ENCODE results near the gene JMJD6.

The JMJD6 gene

DNA sequence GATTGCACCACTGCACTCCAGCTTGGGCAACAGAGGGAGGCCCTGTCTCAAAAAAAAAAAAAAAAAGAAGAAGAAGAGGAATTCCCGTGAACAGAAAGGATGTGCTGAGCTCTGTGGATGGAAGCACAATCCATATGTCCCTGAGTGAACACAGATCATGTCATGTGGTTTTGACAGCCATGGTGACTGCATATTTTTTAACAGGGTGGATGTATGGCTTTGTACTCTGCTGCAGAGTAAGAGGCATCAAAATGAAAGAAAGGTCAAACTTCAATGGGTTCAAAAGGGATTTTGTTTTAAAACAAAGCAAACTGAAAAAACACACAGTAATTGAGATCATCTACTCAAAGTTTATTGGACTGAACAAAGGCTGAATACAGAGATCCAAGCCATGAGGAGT lies 47.2 kb downstream of the JMJD6 start:
- DNase-seq (ENCODE audit: low spot score), result no peak

DNA sequence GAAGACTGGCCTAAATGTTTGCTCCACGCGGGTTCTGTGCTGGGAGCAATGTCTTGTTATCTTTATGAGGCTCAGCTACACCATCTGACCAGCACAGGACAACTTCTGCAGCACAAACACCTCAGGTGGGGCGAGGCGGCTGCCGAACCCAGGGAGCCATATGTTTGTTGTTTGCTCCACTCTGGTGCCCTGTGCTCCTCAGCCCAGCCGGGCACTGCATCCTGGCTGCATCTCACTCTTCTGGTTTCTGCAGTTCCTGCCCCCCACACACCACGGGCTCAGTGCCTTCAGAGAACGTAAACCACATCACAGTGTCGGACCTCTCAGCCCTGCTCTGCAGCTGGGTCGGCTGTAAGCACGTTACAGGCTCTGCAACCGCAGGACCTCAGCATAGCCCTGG lies 48.1 kb downstream of the JMJD6 start:
- DNase-seq (ENCODE audit: low spot score), result no peak

DNA sequence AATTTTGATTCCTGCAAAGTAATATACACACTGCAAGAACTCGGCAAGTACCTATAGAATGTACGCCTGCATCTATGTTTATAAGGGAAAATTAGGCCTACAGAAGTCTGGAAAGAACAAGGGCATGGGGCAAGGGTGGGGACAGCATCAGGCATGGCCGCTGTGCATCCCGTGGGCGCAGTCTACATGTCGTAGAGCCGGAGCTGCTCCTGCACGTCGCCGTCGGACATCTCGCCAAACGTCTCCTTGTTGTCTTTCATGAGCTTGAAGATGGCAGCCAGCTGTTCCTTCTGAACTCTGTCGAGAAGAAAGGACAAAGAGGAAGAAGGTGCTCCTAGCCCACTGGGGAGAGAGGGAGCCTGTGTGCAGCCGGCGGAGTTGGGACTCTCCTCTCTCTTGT lies 49.0 kb downstream of the JMJD6 start:
- no peak for DNase-seq (ENCODE audit: low spot score)

DNA sequence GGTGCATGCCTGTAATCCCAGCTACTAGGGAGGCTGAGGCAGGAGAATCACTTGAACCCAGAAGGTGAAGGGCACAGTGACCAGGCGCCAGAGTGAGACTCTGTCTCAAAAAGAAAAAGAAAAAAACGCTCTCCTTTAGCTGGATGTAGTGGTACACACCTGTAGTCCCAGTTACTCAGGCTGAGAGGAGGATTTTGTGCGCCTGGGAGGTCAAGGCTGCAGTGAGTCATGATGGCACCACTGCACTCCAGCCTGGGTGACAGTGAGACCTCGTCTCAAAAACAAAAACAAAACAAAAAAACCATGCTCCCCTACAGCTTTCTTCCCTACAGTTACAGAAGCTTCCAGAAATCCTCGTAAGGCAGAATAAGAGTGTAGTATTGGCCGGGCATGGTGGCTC lies 49.8 kb downstream of the JMJD6 start:
- DNase-seq (ENCODE audit: low spot score), result no peak

DNA sequence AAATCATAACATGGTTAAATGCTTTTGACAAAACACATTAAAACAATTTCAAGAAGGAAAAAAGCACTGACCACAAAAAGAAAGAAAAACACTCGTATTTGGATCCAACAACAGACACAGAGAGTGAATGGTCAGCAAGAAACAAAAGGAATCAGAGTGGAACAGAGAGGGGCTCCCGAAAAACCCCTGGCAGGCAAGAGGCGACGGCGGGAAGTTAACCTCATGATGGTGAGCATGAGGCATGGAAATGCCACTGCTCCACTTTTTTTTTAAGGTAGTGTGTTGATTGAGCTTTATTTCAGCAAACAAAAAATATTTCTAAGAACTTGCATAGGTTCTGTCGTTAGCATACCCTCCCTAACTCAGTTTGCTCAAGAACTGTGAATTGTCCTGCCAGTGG lies 50.8 kb downstream of the JMJD6 start:
- no peak for DNase-seq (ENCODE audit: low spot score)

DNA sequence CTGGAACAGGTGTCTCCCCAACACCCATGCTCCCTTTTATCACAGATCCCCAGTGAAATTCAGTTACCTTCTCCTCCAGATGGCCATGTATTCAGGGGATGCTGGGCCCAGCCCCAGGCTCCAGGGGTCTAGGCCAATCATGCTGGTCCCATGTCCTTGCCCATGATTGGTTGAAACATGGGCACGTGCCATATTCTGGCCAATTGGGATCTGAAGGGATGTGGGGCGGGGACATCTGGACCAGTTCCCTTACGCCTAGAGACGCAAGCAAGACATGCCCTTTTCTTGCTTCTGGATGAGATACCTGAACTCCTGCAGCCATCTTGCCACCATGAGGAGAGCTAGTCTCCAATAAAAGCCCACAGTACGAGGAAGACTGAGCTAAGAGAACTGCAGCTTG lies 51.8 kb downstream of the JMJD6 start:
- no peak for DNase-seq (ENCODE audit: low spot score)

DNA sequence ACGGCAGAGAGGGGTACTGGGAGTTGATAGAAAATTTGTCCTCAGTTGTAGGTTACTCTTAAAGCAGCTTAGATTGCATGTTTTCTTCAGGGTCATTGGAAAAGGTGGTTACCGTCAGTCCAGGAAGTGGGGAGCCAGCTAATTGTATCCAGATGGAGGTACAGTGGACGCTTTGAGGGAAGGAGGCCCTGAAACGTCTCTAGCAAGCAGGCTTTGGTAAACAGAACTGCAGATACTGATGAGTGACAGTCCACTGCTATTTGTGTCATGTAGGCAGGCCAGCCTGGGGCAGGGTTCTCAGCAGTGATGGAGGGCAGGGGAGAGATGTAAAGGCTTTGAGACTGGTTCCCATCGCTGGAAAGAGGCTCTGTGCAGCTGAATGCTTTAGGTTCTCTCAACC lies 52.7 kb downstream of the JMJD6 start:
- DNase-seq (ENCODE audit: low spot score), result peak; percentile 37

DNA sequence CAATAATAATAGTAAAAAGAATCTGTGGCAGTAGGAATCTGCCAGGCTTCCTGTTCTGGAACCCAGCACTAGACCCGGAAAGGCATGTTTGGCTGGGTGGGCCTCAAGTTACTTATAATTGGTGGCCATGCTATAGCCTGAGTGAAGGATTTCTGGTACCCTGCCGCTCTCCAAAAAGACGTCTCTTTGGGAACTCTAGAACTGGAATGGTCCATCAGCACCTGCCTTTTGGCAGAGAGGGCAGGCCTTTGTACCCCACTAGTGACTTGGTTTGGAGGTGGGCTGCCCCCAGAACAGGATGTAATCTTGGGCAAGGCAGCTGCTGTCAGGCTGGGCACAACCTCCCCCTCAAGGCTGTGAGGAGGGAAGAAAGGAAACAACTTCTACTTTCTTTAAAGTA lies 53.5 kb downstream of the JMJD6 start:
- no peak for DNase-seq (ENCODE audit: low spot score)

DNA sequence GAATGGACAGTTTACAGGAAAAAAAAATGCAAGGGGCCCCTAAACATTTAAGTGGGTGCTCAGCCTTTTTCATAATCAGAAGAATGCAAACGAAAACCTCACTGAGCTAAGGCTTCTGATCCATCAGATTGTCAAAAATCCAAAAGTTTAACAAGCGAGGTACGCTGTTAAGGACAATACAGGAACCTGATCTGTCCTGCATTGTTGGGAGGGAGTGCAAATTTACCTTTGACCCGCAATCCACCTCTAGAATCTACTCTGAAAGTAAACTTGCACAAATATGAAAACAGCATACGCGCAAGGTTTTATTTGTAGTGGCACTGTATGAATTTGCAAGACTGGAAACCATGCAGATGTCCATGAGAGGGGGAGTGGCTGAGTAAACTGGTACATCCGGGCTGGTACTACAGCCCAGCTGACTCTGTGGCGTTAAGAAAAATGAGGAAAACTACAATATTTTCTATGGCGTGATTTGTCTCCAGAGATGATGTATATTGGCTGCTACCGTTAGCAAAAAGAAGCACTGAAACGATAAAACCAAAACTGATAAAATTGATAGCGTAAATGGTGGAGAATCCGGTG lies 54.0 kb downstream of the JMJD6 start:
- no peak for DNase-seq (ENCODE audit: low spot score)

DNA sequence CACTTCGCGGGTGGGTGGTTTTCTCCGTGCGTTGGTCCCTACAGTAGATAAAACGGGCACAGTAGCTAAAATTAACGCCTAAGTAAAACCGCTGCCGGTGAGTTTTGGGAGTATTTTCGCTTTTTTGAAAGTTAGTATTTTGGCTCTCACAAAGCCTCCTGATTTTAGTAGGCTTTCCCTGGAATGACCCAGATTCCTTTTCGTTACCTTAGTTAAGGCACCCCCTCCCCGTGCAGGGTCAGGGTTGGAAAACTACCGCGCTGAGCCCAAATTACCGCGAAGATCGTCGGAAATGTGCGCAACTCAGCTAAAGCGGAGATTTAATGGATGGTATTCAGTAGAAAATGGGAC lies 54.5 kb downstream of the JMJD6 start:
- no peak for DNase-seq (ENCODE audit: low spot score)

DNA sequence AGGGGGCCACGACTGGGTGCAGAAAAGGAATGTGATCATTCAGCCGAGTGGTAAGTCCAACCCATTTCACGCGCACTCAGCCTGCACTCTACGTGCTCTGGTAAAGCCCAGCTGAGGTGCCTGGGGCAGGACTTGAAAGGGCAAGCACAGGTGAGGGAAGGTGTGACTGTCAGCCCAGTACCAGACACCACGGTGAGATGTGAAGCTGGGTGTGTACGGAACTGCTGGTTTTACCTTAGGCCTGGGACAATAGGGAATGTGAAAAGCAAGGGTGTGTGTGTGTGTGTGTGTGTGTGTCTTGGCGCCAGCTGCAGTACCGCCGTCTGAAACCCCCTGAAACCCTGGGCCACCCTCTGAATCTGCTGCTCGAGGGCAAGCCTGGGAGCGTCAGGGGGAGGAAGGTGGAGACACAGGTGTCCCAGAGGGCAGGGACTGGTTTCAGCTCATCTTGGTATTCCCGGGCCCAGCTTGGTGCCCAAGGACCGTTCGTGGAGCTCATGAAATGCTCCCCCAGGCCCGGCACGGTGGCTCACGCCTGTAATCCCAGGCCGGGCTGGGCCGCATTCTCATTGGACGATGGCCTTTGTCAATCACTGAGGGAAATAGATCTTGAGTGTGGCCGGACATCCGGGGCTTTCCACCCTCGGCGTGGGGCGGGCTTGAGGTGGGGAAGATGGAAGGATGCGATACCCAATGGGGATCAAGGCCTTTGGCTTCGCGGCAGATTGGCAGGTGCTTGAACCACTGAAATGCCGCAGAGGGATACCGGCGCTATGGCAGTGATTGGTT lies 55.1 kb downstream of the JMJD6 start:
- peak; percentile 100 for DNase-seq (ENCODE audit: low spot score)

DNA sequence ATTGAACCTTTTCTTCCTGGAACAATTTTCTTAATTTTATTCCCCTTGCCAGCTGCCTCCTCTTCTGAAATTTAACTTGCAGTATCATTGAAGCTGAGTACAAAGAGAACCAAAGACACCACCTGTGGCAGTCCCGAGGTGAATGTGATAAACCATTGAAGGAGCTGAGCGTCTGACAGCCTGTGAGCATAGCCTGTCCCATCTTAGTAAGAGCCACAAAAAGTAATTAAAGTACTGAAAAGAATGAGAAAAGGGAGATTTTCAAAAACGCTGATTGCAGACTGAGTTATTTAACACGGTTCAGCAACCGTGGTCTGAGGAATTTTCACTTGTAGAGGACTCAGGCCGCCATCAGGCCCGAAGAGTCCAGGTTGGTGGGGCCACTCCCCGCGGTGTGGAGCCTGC lies 55.7 kb downstream of the JMJD6 start:
- no peak for DNase-seq (ENCODE audit: low spot score)

DNA sequence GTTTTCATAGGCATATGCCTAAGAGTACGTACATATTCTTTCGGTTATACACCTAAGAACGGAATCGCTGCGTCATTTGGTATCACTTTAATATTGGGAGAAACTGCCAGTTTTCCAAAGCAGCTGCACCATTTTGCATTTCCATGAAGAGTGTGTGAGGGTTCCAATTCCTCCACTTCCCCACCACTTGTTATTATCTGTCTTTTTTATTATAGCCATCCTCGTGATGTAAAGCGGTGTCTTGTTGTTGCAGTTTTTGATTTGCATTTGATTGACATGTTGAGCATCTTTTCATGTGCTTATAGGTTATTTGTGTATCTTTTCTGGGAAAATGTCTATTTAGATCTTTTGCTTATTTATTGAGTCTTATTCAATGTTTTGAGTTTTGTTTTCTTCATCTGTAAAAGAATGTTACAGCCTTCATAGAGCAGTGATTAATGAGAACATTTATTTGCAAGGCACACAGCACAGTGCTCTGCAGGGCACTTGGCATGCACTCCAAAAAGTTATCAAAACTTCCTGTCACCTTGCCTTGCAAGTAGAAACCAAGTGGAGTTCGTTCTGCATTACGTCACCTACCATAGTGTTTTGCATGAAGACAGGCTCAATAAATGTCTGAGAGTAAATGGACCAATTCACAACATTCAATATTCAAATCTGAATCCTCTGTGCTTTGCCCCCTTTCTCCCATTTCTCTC lies 56.2 kb downstream of the JMJD6 start:
- no peak for DNase-seq (ENCODE audit: low spot score)

Data from AG08395 (cell line).